ENCODE data around the gene CLMN. TPM values are rescaled to one million over a fixed set of nuclear protein-coding genes. Genes with fewer than 3 reads are reported as not detected.

Gene CLMN
- total RNA-seq, 1 experiment from 2014 or later, result 0.71 TPM

DNA sequence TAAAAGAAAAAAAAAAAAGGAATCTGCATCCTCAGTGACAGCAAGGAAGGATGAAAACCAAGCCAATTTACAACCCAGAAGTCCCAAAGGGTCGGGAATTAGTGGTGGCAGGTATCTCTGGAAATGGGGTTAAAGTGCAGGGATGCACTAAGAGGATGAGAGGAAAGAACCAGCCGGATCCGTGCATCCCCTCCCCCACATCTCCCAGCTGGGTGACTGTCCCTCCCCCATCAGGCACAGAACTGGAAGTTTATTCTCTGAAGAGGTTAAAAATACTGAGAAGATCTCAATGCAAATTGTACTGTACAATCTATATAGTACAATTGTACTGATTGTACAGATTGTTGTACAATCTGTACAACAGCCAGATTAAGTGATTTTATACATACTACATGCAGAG, 15.4 kb downstream of the CLMN start:
- DNase-seq (ENCODE audit: low read depth), result no peak

DNA sequence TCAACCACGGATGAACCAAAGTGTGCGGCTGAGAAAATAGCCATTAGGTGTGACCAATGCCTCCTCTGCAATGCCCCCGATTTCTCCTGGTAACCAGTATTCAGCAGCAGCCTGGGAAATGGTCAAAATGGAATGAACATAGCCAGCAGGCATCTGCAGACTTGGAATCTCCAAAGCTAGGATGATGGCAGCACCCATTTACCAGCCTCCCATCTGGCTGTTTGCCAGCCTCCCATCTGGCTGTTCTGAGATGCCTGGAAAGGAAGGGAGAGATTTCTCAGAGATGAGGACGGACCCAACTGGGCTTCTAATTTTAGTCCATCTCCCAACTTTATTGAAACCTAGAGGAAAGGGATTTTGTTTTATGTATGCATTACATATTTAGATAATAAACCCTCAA, 16.2 kb downstream of the CLMN start:
- DNase-seq (ENCODE audit: low read depth), result no peak

DNA sequence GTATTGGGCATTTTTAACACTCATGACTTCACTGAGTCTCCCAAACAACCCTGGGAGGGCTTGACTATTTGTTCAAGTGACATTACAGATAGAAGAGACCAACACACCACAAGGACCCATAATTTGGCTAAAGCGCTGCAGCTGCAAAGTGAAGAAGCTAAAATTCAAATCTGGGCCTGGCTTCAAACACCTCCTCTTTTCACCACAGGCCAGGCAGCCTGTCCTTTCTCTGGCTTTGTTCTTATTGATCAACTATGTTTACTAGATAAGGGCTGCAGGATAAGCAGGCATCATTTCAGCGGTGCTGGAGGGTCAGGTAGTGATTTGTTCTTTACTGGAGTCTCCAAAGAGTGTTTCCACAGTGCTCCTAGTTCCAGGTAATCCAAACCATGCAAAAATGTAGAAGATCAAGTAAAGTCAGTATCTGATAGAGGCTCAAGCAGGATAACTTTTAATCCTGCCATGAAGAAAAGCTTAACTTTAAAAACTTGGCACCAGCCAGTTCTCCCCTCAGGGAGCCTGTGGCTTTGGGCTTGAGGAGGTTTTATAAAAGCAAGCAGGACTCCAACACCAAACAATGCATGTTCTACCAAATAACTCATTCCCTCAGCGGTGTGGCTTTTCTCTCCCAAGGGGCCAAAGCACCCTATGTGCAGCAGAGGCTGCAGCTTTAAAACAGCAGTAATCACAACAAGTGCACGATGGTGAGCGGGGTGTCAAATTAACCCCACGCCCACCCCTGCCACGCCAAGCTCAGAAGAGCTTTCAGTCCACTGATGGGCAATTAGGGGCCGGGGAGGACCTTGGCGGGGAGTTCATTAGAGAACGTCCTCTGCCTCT, 16.8 kb downstream of the CLMN start:
- DNase-seq (ENCODE audit: low read depth), result no peak

DNA sequence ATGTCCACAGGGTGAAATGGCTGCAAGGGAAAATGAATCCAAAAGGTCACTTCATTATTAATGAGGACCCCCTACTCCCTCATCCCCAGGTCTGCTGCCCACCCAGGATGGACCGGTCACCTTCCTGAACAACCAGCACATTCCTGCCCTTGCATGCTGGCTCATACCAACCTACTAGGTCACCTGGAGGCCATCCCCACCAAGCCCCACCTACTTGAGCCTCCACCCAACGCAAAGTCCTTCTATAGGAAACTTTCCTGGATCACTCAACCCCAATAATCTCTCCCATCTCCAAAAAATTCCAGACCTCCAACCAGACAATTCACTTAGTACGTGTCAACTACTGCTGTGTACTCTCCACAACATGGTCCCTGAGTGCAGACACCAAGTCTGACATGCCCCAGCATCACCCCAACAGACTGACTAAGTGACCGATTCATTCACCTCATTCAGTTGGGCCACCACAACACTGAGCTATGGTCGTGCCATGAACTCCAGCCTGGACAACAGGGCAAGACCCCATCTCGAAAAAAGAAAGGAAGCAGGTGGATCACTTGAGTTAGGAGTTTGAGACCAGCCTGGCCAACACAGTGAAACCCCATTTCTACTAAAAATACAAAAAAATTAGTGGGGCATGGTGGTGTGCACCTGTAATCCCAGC, 18.1 kb downstream of the CLMN start:
- DNase-seq (ENCODE audit: low read depth), result no peak

DNA sequence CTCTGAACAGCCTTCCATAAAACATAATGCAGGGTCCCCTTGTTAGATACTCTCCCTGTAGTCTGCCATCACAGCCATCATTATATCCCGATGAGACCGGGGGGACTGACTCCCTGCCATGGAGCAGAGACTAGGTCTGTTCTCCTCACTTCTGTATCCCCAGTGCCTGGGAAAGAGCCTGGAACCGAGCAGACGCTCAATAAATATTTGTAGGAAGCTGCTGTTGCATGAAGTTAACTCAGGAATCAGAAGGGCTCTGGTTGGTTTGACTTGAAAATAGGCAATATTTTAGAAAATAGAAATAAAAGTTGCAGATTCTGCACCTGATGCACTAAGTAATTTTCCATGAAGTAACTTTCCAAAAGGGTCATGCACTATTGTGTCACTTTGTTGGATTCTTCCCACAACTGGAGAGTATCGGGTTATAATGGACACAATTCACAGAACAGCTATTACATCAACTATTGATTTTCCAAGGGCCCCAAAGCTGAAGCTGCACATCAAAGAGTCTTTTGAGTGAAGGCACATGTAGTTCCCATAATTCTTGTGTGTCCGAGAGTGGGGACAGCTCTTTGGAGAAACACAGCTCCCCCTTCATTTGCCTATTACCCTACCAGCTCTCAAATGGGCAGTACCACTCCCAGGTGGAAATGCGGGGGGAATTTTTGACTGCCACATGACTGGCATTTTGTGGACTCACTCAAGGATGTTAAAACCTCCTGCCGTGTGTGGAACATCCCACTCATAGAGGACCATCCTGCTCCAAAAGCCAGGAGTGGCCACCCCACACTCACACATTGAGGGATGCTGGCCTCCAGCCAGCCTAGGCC, 18.8 kb downstream of the CLMN start:
- DNase-seq (ENCODE audit: low read depth), result no peak

DNA sequence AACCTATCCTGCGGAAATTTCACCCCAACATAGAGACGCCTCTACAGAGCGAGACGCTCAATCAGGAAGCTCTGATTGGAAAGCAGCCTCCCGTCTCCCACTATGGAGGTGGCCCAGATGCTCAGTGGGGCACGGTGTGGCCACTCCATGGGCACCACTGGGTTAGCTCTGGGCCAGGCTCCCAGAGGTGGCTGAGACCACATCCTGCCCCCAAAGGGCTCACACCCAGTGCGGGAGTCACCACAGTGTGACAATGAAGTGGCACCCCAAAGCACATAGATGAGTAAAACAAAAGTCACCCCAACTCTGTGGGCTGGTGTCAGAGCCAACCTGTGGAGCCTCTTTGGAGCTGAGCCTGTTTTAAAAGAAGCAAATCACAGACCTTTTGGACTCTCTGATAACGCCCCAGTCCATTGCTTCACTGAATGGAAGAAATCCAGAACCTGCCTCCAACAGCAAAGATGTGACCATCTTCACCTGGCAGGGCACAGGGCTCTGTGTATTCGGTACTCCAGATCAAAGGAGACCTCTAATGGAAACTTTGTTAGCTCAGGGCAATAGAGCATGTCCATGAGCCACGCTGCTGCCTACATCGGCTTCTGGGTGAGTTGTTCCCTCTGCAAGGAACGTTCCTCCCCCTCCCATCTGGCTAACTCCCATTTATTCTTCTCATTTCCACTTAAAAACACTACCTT, 19.6 kb downstream of the CLMN start:
- no peak for DNase-seq (ENCODE audit: low read depth)

DNA sequence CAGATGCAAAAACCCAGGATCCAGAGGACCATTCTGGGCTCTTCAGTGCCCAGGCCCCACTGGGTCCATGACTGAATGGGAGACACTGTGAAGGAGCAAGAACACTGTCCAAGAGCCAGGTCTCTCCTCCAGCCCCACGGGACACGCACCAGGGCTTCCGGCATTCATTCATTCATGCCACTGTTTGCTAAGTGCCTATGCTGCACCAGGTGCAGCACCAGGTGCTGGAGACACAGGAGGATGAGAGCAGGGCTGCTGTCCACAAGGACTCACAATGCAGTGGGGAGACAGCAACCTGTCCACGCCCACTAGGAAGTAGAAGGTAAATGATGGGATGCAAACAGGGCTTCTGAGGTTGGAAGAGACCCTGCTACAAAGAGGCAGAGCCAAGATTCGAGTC, 20.4 kb downstream of the CLMN start:
- DNase-seq (ENCODE audit: low read depth), result no peak

DNA sequence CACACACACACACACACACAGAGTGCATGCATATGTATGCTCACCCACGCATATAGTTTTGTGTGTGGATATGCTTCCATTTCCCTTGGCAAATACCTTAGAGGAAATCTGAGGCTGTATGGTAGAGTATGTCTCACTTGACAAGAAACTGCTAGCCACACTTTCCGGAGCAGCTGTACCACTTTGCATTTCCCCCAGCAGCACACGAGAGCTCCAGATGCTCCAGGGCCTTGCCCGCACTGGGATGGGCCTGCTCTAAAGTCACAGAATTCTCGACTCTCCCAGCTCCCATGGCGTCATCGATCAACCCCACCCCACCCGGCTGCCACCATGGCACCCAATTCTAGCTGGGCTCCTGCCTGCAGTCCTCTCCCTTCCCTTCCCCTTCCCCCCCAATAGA, 21.9 kb downstream of the CLMN start:
- DNase-seq (ENCODE audit: low read depth), result no peak

DNA sequence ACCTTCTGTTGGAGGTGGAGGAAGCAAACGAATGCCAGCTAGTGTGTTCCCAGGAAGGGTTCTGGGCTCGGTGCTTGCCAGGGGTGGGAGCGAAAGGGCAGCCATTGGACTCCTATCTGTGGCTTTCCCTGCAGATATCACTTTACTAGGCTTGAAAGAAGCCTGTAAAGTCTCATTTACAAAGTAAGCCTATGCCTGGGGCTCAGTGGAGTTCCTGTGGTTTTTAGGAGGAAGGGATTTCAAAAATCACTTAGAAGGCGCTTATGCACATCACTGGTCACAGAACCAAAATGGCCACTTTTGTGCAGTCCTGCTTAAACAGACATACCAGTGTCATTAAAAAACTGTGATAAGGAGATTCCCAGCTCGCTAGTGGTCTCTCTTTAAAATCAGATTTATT, 22.7 kb downstream of the CLMN start:
- peak; percentile 10 for DNase-seq (ENCODE audit: low read depth)

DNA sequence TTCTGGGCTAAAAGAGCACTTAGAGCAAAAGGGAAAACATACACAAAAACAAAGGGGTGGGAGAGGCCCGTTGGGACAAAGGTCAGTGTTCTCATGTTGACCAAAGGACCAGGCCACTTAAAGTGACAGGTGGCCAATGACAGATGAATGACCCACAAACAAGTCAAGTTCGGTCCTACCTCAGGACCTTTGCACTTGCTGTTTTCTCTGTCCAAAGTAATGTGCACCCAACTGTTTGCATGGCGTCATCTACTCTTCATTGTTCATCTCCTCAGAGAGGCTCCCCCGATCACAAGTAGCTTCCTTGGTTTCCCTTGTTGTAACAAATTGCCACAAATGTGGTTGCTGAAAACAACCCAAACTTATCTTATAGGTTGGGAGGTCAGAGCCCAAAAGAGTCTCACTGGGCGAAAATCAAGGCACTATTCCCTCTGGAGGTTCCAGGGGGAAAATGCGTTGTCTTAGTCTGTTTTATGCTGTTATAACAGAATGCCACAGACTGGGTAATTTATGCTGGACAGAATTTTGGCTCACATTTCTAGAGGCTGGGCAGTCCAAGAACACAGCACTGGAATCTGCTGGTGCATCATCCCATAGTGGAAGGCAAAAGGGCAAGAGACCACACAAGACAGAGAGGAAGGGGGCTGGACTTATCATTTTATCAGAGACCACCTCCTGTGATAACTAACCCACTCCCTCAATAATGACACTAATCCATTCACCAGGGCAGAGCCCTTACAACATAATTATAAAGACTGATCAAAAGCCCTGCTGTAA, 23.9 kb downstream of the CLMN start:
- no peak for DNase-seq (ENCODE audit: low read depth)

DNA sequence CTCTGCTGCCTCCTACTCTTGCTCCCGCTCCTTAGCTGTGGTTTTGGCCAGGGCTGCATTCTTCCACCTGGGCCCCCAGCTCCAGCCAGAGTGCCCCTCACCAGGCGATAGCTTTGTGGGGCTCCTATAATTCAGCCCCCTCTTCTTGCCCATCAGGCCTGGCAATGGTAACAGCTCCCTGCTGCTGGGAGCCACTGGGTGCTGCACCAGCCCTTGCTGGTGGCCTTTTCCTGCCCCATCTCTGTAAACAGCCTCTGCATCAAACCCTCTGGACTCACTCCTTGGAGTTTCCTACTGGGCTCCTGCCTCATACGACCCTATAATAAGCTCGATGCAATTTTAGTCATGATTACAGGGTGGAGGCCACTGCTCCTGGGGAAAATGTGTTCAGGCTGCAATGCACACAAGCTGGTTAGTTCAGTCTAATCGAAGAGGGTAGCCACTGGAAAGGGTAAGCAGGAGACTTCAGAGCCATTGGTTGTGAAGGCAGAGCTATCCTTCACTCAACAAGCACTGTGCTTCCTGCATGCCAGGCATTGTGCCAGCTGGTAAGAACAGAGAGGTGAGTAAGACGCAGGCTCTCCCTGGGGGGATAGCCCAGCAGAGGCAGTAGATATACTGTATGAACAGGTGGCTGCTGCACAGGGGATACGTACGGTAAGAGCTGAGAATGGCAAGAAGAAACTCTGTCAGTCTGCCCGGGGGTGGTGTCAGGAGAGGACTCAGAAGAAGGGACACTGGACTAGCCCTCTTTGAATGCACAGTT, 24.7 kb downstream of the CLMN start:
- peak; percentile 56 for DNase-seq (ENCODE audit: low read depth)

DNA sequence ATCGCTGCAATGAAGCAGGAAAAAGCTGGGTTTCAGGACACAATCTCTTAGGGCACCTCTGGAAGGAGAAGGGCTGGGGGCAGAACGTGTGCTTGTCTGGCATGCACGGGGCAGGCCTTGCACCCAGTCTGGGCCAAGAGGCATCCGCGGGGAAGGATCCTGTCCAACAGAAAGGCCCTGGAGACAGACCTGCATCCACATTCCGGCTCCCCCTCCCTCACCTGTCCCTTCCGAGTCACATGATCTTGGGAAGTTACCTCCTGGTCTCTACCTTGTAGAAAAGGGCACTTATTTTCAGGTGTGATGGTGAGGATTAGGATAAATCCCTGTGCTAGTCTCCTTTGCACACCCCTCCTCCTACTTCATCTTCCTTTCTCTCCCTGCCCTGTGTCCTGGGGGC, 25.4 kb downstream of the CLMN start:
- DNase-seq (ENCODE audit: low read depth), result no peak

DNA sequence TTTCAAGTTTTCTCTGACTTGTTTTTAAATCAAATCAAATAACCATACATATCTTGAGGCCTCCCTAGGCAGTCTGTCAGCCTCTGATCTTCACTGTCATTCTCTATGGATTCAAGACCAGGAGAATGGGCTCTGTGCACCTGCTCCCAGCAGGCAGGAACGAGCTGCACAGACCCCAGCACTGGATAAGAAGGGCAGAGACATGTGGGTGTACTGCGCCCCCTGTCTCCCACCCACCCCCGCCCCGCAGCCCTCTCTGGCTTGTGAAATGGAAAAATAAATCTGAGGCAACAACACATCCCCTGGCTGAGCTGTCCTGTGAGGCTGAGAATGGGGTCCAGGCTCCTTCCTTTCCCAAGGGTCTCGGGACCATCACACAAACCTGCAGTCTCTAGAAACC, 26.3 kb downstream of the CLMN start:
- DNase-seq (ENCODE audit: low read depth), result no peak

DNA sequence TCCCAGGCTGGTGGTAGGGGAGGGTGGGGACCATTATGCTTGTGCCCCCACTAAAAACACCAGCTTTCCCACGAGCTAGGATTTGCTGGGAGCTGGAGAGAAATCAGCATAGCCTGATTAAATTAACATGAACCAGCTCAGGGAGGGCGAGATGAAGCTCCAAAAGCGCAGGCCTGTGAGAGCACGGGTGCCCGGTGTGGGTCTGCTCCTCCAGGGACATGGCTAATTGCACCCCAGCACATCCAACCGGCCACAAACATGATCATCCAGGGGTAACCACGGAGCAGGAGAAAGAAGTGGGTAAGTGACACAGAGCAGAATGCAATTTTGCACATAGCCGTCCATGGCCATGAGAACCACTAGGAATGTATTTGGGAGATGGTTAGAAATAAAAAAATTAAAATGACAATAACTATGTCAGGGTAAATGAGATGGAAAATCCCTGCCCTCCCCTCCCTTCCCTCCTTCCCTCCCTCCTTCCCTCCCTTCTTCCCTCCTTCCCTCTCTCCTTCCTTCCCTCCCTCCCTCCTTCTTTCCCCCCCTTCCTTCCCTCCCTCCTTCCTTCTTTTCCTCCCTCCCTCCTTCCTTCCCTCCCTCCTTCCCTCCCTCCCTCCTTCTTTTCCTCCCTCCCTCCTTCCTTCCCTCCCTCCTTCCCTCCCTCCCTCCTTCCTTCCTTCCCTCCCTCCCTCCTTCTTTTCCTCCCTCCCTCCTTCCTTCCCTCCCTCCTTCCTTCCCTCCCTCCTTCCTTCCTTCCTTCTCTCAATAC, 26.9 kb downstream of the CLMN start:
- DNase-seq (ENCODE audit: low read depth), result no peak

DNA sequence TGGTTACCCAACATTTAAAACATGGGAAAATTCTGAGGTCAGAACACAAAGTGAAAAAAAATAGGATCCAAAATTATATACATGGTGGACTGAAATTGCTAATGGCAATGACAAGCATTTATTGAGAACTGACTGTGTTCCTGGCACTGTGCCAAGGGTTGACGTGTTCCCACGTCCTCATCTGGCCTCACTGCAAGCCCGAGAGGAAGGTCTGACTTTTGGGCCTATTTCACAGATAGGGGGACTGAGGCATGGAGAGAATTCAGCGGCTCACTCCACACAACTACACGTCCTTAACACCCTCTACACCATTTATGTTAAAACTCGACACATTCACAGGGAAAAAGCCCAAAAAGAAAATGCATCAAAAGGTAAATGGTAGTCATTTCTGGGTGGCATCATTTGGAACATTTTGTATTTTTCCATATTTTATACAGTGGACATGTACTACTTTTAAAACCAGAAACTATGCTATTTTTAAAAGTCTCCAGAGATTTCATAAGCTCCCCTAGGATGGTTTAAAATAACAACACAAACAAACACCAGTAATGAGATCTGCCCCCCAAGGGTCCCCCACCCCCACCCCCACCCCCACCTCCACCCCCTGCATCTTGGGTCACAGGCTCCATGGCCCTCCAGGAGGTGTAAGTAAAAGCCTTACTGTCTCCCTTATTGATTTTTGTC, 27.7 kb downstream of the CLMN start:
- peak; percentile 63 for DNase-seq (ENCODE audit: low read depth)

DNA sequence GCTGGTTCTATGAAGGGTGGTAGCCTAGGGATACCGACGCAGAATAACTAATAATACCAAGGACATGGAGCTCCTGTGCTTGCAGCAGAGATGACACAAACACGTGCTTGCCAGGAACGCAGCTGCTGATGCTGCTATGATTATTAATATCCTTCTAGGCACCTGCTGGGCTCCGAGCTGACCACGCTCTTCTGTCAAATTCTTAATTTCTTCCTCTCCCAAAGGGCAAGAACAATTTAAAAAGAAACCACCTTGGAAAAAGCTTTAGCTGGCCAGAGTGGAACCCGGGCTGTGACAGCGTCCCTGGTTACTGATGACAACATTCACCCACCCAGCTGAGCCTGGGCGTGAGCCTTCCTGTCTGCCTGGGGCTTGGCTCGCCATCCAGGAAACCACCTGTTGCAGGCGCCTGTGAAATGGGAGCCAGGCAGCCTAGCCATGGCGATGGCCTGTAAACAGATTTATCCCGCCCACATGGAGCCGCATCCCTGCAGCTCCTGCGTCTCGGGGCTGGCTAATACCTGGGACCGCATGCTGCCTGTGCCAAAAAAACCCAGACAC, 28.8 kb downstream of the CLMN start:
- DNase-seq (ENCODE audit: low read depth), result no peak

DNA sequence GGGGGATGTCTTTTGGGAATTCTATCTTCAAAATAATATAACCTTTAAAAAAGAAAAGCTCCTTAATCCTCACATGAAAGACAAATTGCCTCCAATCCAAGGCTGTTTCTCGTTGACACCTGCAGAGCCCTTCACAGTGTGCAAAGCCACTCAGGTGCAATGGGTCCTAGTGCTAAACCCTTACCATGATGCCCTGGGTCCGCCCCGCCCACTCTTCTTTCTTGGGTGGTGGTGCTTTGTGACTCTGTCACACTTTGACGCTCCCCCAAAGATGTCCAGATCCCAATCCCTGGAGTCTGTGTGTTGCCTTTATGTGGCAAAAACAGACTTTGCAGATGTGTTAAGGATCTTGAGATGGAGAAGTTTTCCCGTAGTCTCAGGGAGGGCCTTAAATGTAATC, 29.7 kb downstream of the CLMN start:
- no peak for DNase-seq (ENCODE audit: low read depth)

DNA sequence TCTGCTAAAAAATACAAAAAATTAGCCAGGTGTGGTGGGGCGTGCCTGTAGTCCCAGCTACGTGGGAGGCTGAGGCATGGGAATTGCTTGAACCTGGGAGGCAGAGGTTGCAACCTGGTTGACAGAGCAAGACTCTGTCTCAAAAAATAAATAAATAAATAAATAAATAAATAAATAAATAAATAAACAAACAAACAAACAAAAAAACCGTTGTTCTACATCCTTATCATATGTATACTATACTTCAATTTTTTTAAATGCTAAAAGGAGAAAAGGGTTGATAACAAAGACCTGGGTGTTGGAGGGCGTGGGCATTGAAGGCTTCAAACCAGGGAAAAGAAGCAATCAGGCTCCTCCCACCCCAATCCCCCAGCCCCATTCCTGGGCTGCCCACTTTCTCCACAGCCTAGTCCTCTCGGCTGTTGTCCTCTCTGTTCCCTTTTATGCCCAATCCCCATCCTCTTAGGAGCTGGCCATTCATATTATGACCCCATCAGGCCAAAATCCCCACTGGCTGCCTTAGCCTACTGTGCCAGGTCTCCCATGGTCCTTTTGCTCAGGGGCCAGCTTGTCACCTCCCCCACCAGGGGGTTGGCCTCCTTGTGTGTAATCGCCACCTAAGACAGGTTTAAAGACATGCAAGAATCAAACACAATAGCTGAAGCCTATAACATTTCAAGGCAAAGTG, 30.2 kb downstream of the CLMN start:
- no peak for DNase-seq (ENCODE audit: low read depth)

Data from M059J (cell line).